Upper lobe of left lung (tissue), 4 donors: ENCODE measurements around the gene MSS51.

Experiments used
- CTCF ChIP-seq, 6 experiments: fragments of 450-650 bp in 4 of 6; fragments of 200-600 bp in 2 of 6; sonication (generic) in 2 of 6; IDR thresholded peaks; one replicate each; pipeline ENCODE4 v1.5.1; 2016 to 2019; ENCODE audit warnings: antibody characterized with exemption in 6 of 6
- EP300 ChIP-seq, 4 donors: sonication (generic); formaldehyde crosslinking; IDR thresholded peaks; one replicate each; pipeline ENCODE4 v1.5.1; 2017; ENCODE audit warnings: antibody characterized with exemption in 4 of 4, control low read depth in 2 of 4
- POLR2A ChIP-seq, 4 donors: fragments of 450-650 bp; IDR thresholded peaks; one replicate each; pipeline ENCODE4 v1.5.1; 2016 to 2017; ENCODE audit warnings: antibody characterized with exemption in 4 of 4, mild to moderate bottlenecking in 2 of 4
- POLR2AphosphoS5 ChIP-seq, 2 donors: sonication (generic); formaldehyde crosslinking; IDR thresholded peaks; one replicate each; pipeline ENCODE4 v1.5.1; 2017; ENCODE audit warnings: antibody characterized with exemption in 2 of 2

GRCh38 chr10:73426318-73426717 is 7.0 kb downstream of the MSS51 start:
- TF ChIP-seq CTCF (IDR thresholded peaks at IDR 0.05) (no peak), POLR2A (IDR thresholded peaks at IDR 0.05) (no peak), POLR2AphosphoS5 (IDR thresholded peaks at IDR 0.05) (no peak), EP300 (IDR thresholded peaks at IDR 0.05) (no peak)
